Body of pancreas (tissue), 4 donors: Measurements from ENCODE around the gene FLT1.

Experiments
- CTCF ChIP-seq, 7 experiments: fragments of 450-650 bp in 4 of 7; fragments of 200-600 bp in 3 of 7; sonication (generic) in 3 of 7; IDR thresholded peaks; one replicate each; pipeline ENCODE4 v1.5.1; 2016 to 2019; ENCODE audit warnings: antibody characterized with exemption in 7 of 7
- POLR2A ChIP-seq, 3 donors: fragments of 450-650 bp; IDR thresholded peaks; one replicate each; pipeline ENCODE4 v1.6.1; 2016; ENCODE audit warnings: antibody characterized with exemption in 3 of 3, mild to moderate bottlenecking in 2 of 3

DNA sequence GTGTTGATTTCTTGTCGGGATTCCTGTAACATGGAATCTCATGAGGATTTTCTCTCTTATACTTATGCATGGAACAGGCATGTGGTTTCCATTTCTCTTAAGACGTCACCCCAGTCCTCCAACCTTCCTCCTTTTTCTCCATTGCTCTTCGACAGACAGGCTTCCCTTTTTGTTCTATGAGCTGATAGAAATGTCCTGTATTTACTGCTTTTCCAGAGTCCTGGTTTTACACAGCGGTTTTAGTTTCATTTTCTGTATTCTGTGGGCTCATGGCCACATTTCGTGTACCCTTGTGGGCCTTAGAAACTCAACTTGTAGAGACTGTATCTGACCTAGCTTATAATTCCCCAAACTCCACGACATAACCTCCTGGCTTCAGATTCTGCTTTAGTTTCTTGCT is 243.5 kb downstream of the FLT1 start:
- TF ChIP-seq CTCF (IDR thresholded peaks at IDR 0.05) (no peak), POLR2A (IDR thresholded peaks at IDR 0.05) (no peak)
